HG02610 (cell line): Measurements from ENCODE around the gene SMCO2.

Experiments
- ATAC-seq: cut with Tn5 transposase; IDR thresholded peaks from one replicate; pipeline ENCODE4 v1.9.1; 2021; ENCODE audit warnings: mild to moderate bottlenecking, moderate library complexity; ENCODE audit not compliant: unreplicated experiment

The SMCO2 gene

DNA sequence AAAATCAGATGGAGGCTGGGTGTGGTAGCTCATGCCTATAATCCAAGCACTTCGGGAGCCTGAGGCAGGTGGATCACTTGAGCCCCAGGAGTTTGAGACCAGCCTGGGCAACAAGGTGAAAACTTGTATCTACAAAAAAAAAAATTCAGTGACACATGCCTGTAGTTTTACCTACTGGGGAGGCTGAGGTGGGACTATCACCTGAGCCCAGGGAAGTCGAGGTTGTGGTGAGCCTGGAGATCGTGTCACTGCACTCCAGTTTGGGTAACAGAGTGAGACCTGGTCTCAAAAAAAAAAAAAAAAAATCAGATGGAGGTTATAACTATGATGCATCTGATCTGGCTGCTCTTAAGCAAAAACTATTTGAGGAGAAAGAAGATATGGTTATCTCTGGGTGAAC is 50.9 kb downstream of the SMCO2 start:
- ATAC-seq = no peak

DNA sequence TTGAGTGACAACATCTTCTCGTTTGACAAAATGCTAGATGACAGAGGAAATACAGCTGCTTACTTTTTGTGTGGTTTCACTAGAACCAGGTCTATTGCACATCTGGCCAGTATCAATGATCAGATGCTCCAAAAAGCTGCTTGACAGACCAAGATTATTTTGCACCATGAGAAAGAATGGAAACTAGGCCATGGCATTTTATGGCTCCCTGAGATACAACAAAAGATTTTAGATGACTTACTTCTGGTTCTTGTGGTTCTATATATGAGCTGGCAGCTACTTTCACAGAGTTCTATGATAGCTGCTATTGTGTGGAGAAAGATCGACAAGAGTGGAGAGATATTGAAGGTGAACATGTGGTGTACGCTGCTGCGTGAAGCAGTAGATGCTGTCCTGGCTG is 51.6 kb downstream of the SMCO2 start:
- ATAC-seq = peak; percentile 98

DNA sequence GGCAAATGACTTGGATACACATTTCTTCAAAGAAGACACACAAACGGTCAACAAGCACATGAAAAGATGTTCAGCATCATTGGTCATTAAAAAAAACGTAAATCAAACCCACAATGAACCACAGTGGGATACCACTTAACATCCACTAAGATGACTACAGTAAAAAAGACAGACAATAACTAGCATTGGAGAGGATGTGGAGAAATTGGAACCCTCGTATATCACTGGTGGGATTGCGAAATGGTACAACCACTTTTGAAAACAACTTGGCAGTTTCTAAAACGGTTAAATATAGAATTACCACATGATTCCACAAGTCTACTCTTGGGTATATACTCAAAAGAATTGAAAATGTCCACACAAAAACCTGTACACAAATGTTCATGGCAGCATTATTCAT is 52.2 kb downstream of the SMCO2 start:
- ATAC-seq = no peak

DNA sequence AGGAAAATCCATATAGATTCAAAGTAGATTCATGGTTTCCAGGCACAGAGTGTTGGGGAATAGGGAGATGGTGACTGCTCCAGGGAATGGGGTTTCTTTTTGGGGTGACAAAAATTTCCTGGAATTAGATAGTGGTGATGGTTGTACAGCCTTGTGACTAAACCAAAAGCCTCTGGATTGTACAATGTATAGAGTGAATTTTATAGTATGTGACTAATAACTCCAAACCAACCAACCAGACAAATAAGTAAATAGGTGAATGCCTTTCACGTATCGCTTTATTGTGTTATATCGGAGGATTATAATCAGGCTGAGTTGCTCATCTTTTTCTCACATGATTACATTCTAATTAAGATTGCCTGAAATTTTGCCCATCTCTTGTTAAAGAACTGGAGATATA is 52.8 kb downstream of the SMCO2 start:
- ATAC-seq = no peak

DNA sequence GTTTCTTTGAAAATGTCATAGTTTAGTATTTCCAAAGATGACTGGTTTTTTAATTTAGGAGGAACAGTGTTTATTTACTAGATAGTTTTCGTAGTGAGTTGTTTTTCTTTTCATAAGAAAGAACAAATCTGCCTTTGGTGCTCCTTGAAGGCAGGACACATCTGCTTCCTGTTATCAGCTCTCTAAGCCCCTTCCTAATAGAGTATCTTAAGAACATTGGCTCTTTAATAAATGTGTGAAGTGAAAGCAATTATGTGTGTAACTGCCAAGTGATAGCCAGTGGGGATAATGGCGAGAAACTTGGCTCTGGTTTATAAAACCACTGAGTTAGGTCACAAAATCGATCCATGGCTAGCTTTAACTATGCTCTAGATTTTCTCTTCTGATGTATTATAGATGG is 54.0 kb downstream of the SMCO2 start:
- ATAC-seq = no peak

DNA sequence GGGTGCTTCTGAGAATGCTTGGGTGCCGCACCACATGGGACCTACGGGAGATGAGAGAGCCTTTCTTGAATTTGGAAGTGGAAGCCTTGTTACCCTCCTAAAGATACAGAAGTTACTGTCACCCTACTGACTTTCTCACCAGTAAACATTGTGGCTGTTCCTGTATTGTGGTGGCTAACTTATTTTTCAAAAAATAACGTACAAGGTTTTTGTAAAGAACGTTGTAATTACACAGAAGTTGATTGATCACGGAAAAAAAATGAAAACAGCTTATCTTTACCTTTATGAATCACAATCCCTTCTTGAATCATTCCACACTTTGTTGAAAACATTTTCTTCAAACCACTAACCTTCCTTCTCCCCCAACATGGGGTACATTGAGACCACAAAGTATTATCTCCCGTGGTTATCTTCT is 55.5 kb downstream of the SMCO2 start:
- ATAC-seq = no peak

DNA sequence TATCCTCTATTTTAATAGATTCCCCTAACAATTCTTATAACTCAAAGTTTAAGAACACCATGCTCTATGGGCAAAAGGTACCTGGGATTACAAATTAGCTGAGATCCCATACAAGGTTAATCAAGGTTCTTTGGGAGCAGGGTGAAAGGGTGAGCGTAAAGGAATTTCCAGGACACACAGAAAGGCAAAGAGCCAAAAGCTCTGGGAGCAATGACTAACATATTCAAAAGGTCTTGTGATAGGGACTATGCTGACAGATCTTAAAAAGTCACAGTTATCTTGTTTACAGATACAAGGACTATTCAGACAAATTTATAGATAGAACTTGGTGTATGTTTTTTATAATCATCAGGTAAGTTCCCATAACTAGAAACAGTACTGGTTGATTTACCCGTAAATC is 58.0 kb downstream of the SMCO2 start:
- ATAC-seq = no peak

DNA sequence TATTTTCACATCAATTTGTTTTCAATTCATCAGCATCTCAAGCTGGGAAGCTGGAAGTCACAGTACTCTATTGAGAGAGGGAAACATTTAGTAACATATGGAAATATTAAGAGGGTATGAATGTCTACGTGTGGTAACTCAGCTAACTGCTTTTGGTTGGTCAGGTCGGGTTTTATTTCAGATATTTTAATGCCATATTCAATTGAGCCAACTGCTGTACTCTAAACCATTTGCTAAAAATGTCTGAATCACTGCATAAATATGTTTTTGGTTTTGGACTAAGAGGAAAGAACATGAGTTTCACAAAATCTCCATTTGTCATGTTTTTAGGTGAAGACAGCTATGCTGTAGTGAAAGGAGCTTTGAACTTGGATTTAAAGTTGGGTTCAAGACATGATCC is 58.6 kb downstream of the SMCO2 start:
- ATAC-seq = no peak

DNA sequence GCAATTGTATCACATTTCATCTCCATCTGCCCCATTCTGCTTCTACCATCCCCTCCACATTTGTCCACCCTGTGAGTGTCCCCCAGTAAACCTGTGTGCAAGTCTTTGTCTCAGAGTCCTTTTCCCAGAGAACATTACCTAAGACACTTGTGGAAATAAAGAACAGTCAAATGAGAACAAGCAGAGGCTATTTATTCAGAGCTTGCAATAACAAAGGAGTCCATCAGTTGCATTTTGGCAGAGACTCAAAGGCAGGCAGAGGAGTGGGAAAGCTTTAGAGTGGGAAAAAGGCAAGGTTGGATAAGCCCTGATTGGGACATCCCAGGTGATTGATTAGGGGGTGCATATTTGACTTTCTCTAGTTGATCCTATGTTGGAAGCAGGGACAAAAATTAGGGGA is 59.2 kb downstream of the SMCO2 start:
- no peak for ATAC-seq

DNA sequence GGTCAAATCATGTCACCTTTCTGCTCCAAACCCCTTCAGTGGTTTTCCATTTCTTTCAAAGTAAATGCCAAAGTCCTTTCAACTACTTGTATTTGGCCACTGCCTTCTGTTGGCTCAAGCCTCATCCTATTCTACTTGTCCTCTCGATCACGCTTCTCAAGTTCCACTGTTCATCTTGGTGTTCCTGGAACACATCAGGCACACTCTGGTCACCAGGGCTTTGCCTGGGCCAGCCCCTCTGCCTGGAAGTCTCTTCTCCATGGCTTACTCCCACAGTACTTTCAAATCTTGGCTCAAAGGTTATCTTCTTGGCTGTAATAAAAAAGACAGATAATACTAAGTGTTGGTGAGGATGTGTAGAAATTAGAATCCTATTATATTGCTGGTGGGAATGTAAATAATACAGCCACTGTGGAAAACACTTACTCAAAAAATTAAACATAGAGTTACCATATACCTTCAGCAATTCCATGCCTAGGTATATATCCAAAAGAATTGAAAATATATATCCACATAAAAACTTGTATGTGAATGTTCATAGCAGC is 60.2 kb downstream of the SMCO2 start:
- ATAC-seq = no peak

DNA sequence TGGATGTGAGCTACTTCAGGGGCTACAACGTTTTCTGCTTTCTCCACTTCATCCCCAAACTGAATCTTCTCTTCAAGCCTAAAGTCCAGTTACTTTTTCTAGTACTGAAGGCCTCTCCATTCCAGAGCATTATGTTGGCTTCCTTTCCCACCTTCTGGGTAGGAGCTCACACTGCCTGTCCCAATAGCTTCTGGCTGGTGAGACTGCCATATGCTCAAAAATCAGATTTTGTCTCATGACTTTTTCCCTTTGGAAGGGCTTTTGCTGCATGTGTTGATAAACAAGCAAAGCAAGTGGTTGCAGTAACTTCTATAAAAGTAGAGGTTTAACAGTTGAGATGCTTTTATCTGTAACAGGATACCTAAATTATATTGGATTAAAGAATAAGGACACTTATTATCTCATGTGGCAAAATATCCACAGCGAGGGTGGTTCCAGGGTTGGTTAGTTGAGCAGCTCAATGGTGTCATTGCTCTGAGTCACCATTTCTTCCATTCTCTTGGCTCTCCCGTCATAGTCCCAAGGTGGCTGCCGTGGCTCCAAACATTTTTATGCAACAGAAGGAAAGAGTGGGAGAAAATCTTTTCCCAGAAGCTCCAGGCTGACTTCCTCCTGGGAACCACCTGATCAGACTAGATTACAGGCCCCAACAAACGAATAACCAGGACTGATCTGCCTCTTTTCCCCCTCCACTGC is 62.3 kb downstream of the SMCO2 start:
- no peak for ATAC-seq

DNA sequence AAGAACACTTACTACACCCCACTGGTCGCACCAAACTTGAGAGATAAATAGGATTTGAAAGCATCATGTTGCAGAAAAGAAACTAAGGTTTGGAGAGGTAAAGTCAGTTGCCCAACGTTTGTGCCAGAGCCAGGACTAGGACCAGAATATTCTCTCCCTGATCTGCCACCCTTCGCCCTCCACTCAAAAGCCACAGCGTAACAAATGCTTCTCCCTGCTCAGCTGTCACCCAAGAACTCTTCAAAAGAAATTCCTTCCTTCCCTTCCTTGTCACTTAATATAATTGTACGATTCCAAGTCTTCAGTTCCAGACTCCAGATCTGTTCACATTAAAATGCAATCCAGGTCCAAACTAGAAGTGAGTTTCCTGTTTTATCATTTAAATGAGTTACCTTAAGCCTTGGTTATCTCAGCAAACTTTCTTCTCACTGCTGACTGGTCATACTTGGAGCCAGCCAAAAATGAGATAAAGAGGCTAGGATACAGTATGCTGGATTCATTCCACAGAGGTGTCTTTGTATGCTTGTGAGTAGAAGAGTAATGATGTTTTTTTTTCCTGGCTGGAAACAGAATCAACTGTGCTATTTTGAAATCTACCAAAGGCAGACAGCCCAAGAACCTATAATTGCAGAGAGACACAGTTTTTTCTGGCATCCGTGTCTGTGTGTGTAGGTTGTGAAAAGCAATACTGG is 64.6 kb downstream of the SMCO2 start:
- ATAC-seq = no peak

DNA sequence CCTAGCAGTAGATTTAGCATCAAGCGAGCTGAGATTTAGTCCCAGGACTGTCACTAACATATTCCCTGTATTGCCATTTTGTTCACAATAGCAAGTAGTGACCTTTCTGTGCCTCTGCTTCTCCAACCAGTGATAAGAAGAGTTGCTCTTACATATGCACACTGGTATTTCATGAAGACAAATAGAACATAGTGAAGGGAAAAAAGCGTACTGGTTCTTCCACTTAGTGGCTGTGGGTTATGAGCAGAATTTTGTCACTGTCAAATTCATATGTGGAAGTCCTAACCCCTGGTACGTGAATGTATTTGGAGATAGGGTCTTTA is 65.1 kb downstream of the SMCO2 start:
- ATAC-seq = no peak

DNA sequence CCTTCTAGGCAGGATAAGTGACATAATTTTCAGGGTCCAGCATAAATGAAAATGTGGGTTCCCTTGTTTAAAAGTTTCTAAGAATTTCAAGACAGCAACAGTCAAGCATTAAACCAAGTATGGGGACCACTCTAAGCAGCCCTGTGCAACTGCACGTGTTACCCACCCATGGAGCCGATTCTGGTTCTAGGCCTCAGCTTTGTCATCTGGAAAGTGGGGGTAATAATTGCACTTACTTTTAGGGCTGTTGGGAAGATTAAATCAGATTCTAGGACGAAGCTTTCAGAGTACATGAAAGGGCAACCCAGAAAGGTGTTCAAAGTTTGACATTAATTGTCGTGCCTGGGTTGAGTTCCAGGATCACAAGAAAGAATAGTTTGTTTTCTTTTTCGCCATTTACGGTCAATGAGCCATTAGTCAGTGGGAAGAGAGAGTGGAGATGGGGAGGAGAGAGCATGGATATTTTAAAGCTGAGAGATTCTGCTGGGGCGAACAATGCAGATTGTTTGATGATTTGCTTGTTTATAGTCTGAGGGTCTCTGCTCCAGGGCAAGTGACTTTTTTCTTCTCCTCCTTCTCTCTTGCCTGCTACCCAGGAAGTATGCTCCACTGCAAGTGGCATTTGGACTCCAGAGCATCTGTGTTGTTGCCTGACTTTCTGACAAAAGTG is 66.8 kb downstream of the SMCO2 start:
- no peak for ATAC-seq

DNA sequence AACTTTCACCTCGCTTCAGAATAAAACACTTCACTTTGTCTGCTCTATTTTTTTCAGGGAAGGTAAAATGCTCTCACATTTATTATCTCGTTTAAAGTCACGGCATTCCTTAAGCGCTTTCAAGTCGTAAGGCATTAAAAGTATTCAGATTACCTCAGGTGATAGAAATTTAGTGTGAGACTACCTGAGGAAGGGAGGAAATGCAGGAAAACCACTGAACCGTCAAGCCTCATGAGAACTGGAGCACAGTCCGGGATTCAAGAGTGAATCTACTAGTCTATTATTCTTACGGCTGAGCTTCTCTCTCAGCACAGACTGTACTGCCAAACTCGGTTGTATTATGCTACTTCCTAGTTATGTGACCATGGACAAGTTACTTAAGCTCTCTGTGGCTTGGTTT is 69.1 kb downstream of the SMCO2 start:
- ATAC-seq = no peak

DNA sequence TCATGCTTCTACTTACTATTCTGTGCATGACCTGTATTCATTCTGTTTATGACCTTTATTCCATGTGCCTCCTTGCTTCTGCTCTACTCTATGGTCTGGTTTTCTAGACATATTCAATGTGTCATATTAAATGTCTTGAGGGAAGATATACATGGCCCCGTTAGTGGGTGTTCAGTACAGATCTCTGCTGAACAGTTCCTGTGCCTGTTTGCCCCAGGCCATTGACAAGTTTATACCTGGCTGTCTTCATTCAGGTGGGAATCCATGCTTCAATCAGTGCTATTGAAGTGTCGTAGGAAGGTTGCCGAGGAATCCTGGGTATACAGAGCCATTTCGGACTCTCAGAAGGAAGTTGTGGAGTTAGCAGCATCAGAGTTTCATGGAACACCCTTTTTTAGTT is 70.1 kb downstream of the SMCO2 start:
- ATAC-seq = no peak

DNA sequence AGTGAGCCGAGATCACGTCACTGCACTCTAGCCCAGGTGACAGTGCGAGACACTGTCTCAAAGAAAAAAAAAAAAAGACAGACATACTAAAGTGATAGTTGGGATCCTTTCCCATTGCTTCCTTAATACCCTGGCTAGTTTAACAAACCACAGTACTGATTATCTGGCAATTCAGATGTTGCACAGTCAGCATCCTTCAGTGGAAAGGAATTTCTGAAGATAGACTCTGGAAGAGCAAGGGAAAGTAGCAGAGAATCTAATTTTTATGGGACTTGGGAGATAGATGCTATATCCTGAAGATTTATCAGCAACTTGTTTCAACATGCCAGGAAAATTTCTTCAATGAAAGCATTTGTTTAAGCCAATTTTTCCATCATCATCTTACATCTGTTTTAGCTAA is 71.0 kb downstream of the SMCO2 start:
- ATAC-seq = no peak

DNA sequence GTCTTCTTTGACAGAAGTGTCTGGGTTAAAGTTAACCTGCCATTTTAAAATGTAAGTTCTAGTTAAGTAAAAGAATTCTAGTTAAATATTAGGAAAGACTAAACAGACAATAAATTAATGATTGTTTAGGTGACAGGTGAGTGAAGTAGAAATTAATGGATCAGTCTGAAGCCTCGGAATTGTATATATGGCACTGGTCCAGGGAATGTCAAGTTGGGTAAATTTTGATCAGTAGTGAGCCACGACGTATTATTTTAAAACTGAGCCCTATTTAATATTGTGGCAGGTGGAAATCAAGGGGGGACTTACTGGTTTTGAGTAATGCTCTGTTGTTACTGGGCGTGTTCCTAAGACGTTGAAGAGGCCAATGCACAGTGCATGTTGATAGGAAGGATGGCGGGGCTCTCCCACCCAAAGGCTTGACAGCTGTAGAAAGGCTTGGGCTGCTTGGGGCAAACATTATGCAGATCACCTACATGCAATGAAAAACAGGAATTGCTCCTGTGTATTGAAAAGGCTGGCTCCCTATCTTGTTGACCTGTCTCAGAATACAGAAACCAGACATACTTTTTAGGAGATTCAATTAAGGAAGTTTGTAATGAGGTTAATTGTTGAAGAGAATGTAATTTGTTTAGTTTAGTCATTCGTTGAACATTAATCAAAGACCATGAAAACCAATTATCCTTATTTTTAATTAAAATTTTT is 71.6 kb downstream of the SMCO2 start:
- no peak for ATAC-seq

DNA sequence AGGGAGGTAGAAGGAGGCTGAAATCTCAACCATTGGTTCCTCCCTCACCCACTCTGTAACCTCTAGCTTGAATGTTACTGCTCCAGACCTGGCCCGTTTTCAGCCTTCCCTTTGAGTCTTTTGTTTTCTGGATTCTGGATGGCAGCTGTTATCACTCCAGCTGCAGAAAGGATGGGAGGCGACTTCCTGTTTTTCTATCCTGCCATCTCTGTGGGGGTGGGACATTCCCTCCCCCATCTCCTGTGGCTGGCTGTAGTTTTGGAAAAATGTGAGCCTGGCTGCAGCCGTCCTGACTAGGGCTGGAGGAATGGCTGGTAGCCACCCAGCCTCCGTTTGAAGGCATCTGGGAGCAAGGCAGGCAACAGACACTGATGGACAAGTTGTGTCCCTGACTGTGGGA is 74.5 kb downstream of the SMCO2 start:
- ATAC-seq = no peak

DNA sequence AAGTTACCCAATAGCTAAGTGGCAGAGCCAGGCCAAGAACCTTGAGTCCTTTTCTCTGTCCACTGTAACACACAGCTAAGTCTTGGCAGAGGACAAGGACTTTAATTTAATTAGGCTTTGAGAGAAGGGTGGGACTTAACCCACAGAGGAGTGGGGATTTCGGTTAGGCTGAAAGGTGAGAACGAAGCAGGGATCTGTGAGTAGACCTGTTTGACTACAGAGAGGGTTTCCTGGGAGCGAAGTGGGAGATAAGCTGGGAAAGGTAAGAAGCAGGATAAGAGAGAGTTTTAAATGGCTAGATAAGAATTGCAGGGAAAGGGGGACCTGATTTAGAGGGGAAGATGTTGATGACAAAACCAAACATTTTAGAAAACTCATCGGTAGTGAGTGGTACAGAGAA is 75.4 kb downstream of the SMCO2 start:
- ATAC-seq = no peak

DNA sequence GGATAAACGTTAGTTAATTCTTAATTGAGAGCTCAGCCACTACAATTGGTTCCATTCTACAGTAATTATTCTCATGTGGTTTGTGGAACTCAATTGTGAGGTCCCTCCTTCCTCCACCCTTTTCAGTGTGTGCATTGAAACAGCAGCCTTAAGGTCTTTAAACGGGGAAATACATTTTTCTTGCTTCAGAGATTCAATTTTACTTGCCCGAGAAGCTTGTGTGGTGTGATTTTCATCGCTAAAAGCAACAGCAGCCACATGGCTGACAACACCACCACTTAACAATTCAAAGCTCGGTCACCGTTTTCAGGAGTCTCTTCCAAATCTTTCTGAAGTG is 76.7 kb downstream of the SMCO2 start:
- peak; percentile 7 for ATAC-seq
